Measurements from ENCODE around the gene DNPH1. TPM values are rescaled to one million over a fixed set of nuclear protein-coding genes. Genes with fewer than 3 reads are reported as not detected.
A peak's percentile ranks its signal among the peaks of the same experiment; 100 is the strongest.

The DNPH1 gene
- total and polyA plus RNA-seq, 9 of the 15 experiments (the other 6 are each of a cell fraction or from before 2014, with no cell fraction given) = 7.3 to 300 (median 68.7) TPM

GRCh38 chr6:43226192-43226851 is 3.0 kb downstream of the DNPH1 start (continued):
- TF ChIP-seq, protein P1, sequence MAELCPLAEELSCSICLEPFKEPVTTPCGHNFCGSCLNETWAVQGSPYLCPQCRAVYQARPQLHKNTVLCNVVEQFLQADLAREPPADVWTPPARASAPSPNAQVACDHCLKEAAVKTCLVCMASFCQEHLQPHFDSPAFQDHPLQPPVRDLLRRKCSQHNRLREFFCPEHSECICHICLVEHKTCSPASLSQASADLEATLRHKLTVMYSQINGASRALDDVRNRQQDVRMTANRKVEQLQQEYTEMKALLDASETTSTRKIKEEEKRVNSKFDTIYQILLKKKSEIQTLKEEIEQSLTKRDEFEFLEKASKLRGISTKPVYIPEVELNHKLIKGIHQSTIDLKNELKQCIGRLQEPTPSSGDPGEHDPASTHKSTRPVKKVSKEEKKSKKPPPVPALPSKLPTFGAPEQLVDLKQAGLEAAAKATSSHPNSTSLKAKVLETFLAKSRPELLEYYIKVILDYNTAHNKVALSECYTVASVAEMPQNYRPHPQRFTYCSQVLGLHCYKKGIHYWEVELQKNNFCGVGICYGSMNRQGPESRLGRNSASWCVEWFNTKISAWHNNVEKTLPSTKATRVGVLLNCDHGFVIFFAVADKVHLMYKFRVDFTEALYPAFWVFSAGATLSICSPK (IDR thresholded peaks at IDR 0.05; ENCODE audit: borderline replicate concordance) = no peak
- TF ChIP-seq ATF1 (CRISPR knock-in tag; IDR thresholded peaks at IDR 0.05) = no peak
- TF ChIP-seq ATF1 (tag; IDR thresholded peaks at IDR 0.05) = no peak
- no peak for TF ChIP-seq SMARCB1 (IDR thresholded peaks at IDR 0.05; ENCODE audit: insufficient read length, low read depth)
- TF ChIP-seq DPF2 (IDR thresholded peaks at IDR 0.05) = no peak
- TF ChIP-seq ZFP1 (CRISPR knock-in tag; IDR thresholded peaks at IDR 0.05) = no peak
- no peak for TF ChIP-seq NUFIP1 (IDR thresholded peaks at IDR 0.05; ENCODE audit: partially characterized antibody)
- no peak for TF ChIP-seq ZNF143 (CRISPR knock-in tag; IDR thresholded peaks at IDR 0.05)
- TF ChIP-seq CBFA2T3 (IDR thresholded peaks at IDR 0.05) = peak; percentile 89
- no peak for TF ChIP-seq CBX2 (IDR thresholded peaks at IDR 0.05; ENCODE audit: insufficient read depth, low read length, poor library complexity, severe bottlenecking)
- TF ChIP-seq ZNF583 (CRISPR knock-in tag; IDR thresholded peaks at IDR 0.05) = no peak
- no peak for TF ChIP-seq HDAC3 (IDR thresholded peaks at IDR 0.05; ENCODE audit: borderline replicate concordance, partially characterized antibody)
- TF ChIP-seq RBM34 (IDR thresholded peaks at IDR 0.05; ENCODE audit: borderline replicate concordance, insufficient read depth, low read length) = no peak
- TF ChIP-seq ZNF717 (CRISPR knock-in tag; IDR thresholded peaks at IDR 0.05) = no peak
- TF ChIP-seq KLF6 (CRISPR knock-in tag; IDR thresholded peaks at IDR 0.05; ENCODE audit: borderline replicate concordance) = no peak
- TF ChIP-seq HMGN3 (IDR thresholded peaks at IDR 0.05; ENCODE audit: borderline replicate concordance, extremely low read depth, insufficient read length, low read depth, low read length) = no peak
- TF ChIP-seq ZNF12 (CRISPR knock-in tag; IDR thresholded peaks at IDR 0.05) = no peak
- no peak for TF ChIP-seq L3MBTL2 (IDR thresholded peaks at IDR 0.05)
- peak; percentile 44; the same call in 1 of the 2 replicates for TF ChIP-seq PHB2 (IDR thresholded peaks at IDR 0.05; ENCODE audit: low read depth)
- no peak for TF ChIP-seq BMI1 (IDR thresholded peaks at IDR 0.05; ENCODE audit: low read length)
- no peak for TF ChIP-seq GATAD2B (IDR thresholded peaks at IDR 0.05; ENCODE audit: borderline replicate concordance)
- peak; percentile 84 for TF ChIP-seq TEAD4 (IDR thresholded peaks at IDR 0.05; ENCODE audit: low read length)
- TF ChIP-seq TEAD4 (CRISPR knock-in tag; IDR thresholded peaks at IDR 0.05; ENCODE audit: borderline replicate concordance) = no peak
- TF ChIP-seq ZNF121 (CRISPR knock-in tag; conservative IDR thresholded peaks at IDR 0.05) = no peak
- no peak for TF ChIP-seq ZNF277 (CRISPR knock-in tag; IDR thresholded peaks at IDR 0.05; ENCODE audit: borderline replicate concordance)
- TF ChIP-seq MIER1 (IDR thresholded peaks at IDR 0.05; ENCODE audit: low read depth) = no peak
- no peak for TF ChIP-seq SMAD4 (CRISPR knock-in tag; conservative IDR thresholded peaks at IDR 0.05)
- TF ChIP-seq ERF (CRISPR knock-in tag; IDR thresholded peaks at IDR 0.05) = no peak
- TF ChIP-seq ZNF347 (CRISPR knock-in tag; IDR thresholded peaks at IDR 0.05; ENCODE audit: low read depth) = no peak
- TF ChIP-seq RAD21 (CRISPR knock-in tag; conservative IDR thresholded peaks at IDR 0.05 in 1 of 2, IDR thresholded peaks at IDR 0.05 in 1 of 2) = no peak
- no peak for TF ChIP-seq MCM2 (IDR thresholded peaks at IDR 0.05; ENCODE audit: low read depth)
